PC-3 (cell line): ENCODE measurements around the gene HAO1. TPM values are rescaled to one million over a fixed set of nuclear protein-coding genes. Genes with fewer than 3 reads are reported as not detected.
A peak's percentile ranks its signal among the peaks of the same experiment; 100 is the strongest.

ENCODE experiments used
- ATAC-seq: fragments of 200-7000 bp; cut with Tn5 transposase; 2 replicates; pipeline ENCODE4 v1.9.1; 2020; ENCODE audit warnings: mild to moderate bottlenecking, moderate library complexity
- BruUV-seq: library from RNA; stranded (reverse); fragments of 400-500 nt; replicated peaks from 2 replicates; lab custom pipeline; 2021; lab: Mats Ljungman, UMichigan
- CTCF ChIA-PET: fragments of 300-600 bp; sonication (Branson Sonifier 250); formaldehyde crosslinking; loops from one replicate; lab custom pipeline; 2022; ENCODE audit warnings: antibody characterized with exemption; lab: Charles Lee
- POLR2A ChIA-PET: fragments of 300-600 bp; sonication (Branson Sonifier 250); formaldehyde crosslinking; loops from one replicate; lab custom pipeline; 2022; ENCODE audit warnings: antibody characterized with exemption; ENCODE audit not compliant: unreplicated experiment; lab: Charles Lee
- DNase-seq: peaks from one replicate; pipeline ENCODE4 v3.0.0-alpha.2; 2015
- H2AFZ ChIP-seq: fragments of 300-600 bp; sonication (generic); 2 replicates; pipeline ENCODE4 v1.6.0; 2016; ENCODE audit warnings: antibody characterized with exemption, low read length
- H3F3A ChIP-seq: fragments of 300-600 bp; sonication (generic); one replicate; pipeline ENCODE4 v1.6.0; 2017; ENCODE audit warnings: antibody characterized with exemption, low read length, control low read depth, mild to moderate bottlenecking; ENCODE audit not compliant: unreplicated experiment
- H3K27ac ChIP-seq: fragments of 300-600 bp; sonication (generic); 2 replicates; pipeline ENCODE4 v1.5.1; 2016; ENCODE audit warnings: mild to moderate bottlenecking, low read length
- H3K27me3 ChIP-seq: fragments of 300-600 bp; sonication (generic); 2 replicates; pipeline ENCODE4 v1.6.1; 2016; ENCODE audit warnings: low read length, mixed read lengths
- H3K36me3 ChIP-seq: fragments of 300-600 bp; sonication (generic); 2 replicates; pipeline ENCODE4 v1.6.1; 2016; ENCODE audit warnings: low read depth, mixed run types, low read length, mixed read lengths
- H3K4me1 ChIP-seq: fragments of 300-600 bp; sonication (generic); 2 replicates; pipeline ENCODE4 v1.5.1; 2016; ENCODE audit warnings: low read length; ENCODE audit not compliant: insufficient read depth
- H3K4me2 ChIP-seq: fragments of 300-600 bp; sonication (generic); 2 replicates; pipeline ENCODE4 v1.6.0; 2016; ENCODE audit warnings: low read length
- H3K4me3 ChIP-seq: fragments of 300-600 bp; sonication (generic); 2 replicates; pipeline ENCODE4 v1.5.1; 2016; ENCODE audit warnings: mild to moderate bottlenecking, low read length, mixed read lengths
- H3K79me2 ChIP-seq: fragments of 300-600 bp; sonication (generic); 2 replicates; pipeline ENCODE4 v1.6.1; 2017; ENCODE audit warnings: low read length, mixed read lengths
- H3K9ac ChIP-seq: fragments of 300-600 bp; sonication (generic); 2 replicates; pipeline ENCODE4 v1.6.0; 2016; ENCODE audit warnings: mild to moderate bottlenecking, low read length
- H3K9me2 ChIP-seq: fragments of 300-600 bp; sonication (generic); replicated peaks from 2 replicates; pipeline ENCODE4 v1.6.1; 2016; ENCODE audit warnings: mixed run types, low read length, mixed read lengths
- H3K9me3 ChIP-seq: fragments of 300-600 bp; sonication (generic); 2 replicates; pipeline ENCODE4 v1.6.1; 2016; ENCODE audit warnings: low read length, mixed read lengths
- H4K20me1 ChIP-seq: fragments of 300-600 bp; sonication (generic); 2 replicates; pipeline ENCODE4 v1.6.1; 2016; ENCODE audit warnings: low read length, mixed read lengths
- CTCF ChIP-seq: fragments of 300-600 bp; sonication (generic); conservative IDR thresholded peaks from 2 replicates; pipeline ENCODE4 v1.5.1; 2017; ENCODE audit warnings: antibody characterized with exemption, low read depth, mild to moderate bottlenecking, low read length
- EZH2 ChIP-seq: fragments of 300-600 bp; sonication (generic); IDR thresholded peaks from one replicate; pipeline ENCODE4 v1.6.1; 2017; ENCODE audit warnings: antibody characterized with exemption, mild to moderate bottlenecking, low read length; ENCODE audit not compliant: unreplicated experiment
- EZH2phosphoT487 ChIP-seq: fragments of 300-600 bp; sonication (generic); IDR thresholded peaks from 2 replicates; pipeline ENCODE4 v1.6.1; 2018; ENCODE audit warnings: mild to moderate bottlenecking, antibody characterized with exemption, low read length, borderline replicate concordance
- intact Hi-C: fragments of 100-400 bp; cut with micrococcal nuclease; formaldehyde crosslinking; loops from 2 replicates; pipeline ENCODE4 v1.9.0; 2023
- total RNA-seq: library from RNA; depleted of rRNA; stranded (reverse); fragments of >200 nt; gene quantifications from 2 replicates; pipeline ENCODE4 v1.2.3, GENCODE V29; 2014

The HAO1 gene
- total RNA-seq, 1 experiment from 2014 or later, result 0.33 TPM

DNA sequence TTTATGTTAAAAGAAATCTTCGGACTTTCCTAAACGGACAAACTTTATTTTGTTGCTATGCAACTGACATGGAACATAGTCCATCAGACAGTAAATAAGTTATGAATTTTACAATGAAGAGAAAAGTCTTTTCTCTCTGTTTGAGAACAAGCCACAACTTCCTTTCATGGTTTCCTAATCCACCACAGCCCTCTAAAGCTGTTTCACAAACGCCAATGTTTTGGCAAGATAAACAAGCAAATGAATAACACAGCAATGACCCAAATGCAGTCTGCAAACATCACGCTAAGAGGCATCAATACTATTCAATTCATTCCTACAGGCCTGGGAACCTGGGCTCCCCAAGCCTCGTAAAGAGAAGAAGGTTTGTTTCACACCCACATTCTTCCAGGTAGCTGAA, 60.4 kb downstream of the HAO1 start:
- no TSS peak for BruUV-seq
- H2AFZ ChIP-seq, result 0 out of 2 replicates have a peak overlapping the region, but pooled peaks have one; percentile 1
- H3K79me2 ChIP-seq, result no peaks in the 10 kb centered on the region
- CTCF ChIA-PET, result interaction anchor here (0.6 kb wide), 2 partner anchors 24 to 541 kb away, joined by 3 read pairs; no protein-coding TSS in a partner anchor
- no peaks in the 10 kb centered on the region for H3K9me3 ChIP-seq
- H3K9ac ChIP-seq, result peak overlapping the region; percentile 77
- no peak for TF ChIP-seq EZH2phosphoT487
- TF ChIP-seq CTCF, result no peak
- no peak for TF ChIP-seq EZH2
- H3K4me3 ChIP-seq, result peak overlapping the region; percentile 30; the same call in 1 of the 2 replicates
- peaks cover 17% of the 10 kb centered on the region for H3K4me1 ChIP-seq
- H4K20me1 ChIP-seq, result no peaks in the 10 kb centered on the region
- H3K36me3 ChIP-seq, result no peaks in the 10 kb centered on the region
- POLR2A ChIA-PET, result no interaction called here
- no peaks in the 10 kb centered on the region for H3K9me2 ChIP-seq
- no peaks in the 10 kb centered on the region for H3F3A ChIP-seq
- intact Hi-C loops, result loop anchor here (1.0 kb wide), 1 partner anchor 31 kb away; no protein-coding TSS in a partner anchor
- peak overlapping the region; percentile 89 for H3K27ac ChIP-seq
- peak; percentile 90 for DNase-seq
- H3K27me3 ChIP-seq, result no peaks in the 10 kb centered on the region
- ATAC-seq, result peak; percentile 88
- peak overlapping the region; percentile 54 for H3K4me2 ChIP-seq

- 0 out of 2 replicates have a peak, but pooled peaks cover 3% of the 10 kb centered on the region for H3K9me2 ChIP-seq
- ATAC-seq (no peak), DNase-seq (no peak)
- H3K79me2 ChIP-seq, result no peaks in the 10 kb centered on the region
- no peak overlapping the region for H3K9ac ChIP-seq
- no peaks in the 10 kb centered on the region for H4K20me1 ChIP-seq
- no peaks in the 10 kb centered on the region for H3K4me1 ChIP-seq
- H3K4me3 ChIP-seq, result no peak overlapping the region
- H2AFZ ChIP-seq, result no peak overlapping the region
- no peaks in the 10 kb centered on the region for H3K36me3 ChIP-seq
- H3K9me3 ChIP-seq, result no peaks in the 10 kb centered on the region
- BruUV-seq, result no TSS peak
- TF ChIP-seq EZH2, result no peak
- POLR2A ChIA-PET, result no interaction called here
- no peak overlapping the region for H3K4me2 ChIP-seq
- no peak overlapping the region for H3K27ac ChIP-seq
- H3K27me3 ChIP-seq, result no peaks in the 10 kb centered on the region
- CTCF ChIA-PET, result no interaction called here
- H3F3A ChIP-seq, result no peaks in the 10 kb centered on the region
- intact Hi-C loops, result no loop called here
Observed at GRCh38 chr20:7868108-7868507, 72.2 kb downstream of the HAO1 start.

- Histone ChIP-seq H3K4me2 (no peak overlapping the region), H3K9me2 (0 out of 2 replicates have a peak, but pooled peaks cover 3% of the 10 kb centered on the region), H3K4me1 (no peaks in the 10 kb centered on the region), H3K79me2 (no peaks in the 10 kb centered on the region), H3K4me3 (no peak overlapping the region), H3K9me3 (no peaks in the 10 kb centered on the region), H4K20me1 (no peaks in the 10 kb centered on the region), H3K36me3 (no peaks in the 10 kb centered on the region), H3K27ac (no peak overlapping the region), H3K9ac (no peak overlapping the region), H3F3A (no peaks in the 10 kb centered on the region), H3K27me3 (no peaks in the 10 kb centered on the region), H2AFZ (no peak overlapping the region)
- no peak for DNase-seq
- ChIA-PET CTCF (no interaction called here), POLR2A (no interaction called here)
- no peak for TF ChIP-seq EZH2phosphoT487
- TF ChIP-seq EZH2, result no peak
- TF ChIP-seq CTCF, result no peak
- intact Hi-C loops, result no loop called here
- no peak for ATAC-seq
- no TSS peak for BruUV-seq
Observed at GRCh38 chr20:7866285-7866684, 74.0 kb downstream of the HAO1 start.
